ENCODE results near the gene DNAJC6.

The DNAJC6 gene

DNA sequence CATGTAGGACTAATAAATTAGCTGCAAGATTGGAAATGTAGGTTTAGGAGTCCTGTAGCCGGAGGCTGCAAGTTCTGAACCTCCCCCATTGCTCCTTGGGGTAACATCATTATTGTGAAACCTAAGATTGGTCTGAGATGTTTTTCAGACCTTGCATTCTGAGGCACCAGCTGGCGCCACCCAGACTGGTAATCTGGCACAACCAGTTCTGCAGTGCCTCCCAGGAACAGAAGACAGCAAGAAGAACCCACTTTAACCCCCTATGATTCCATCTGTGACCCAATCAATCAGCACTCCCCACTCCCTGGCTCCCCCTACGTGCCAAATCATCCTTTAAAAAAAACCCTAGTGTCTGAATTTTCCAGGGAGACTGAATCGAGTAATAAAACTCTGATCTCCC is 11.6 kb upstream of the DNAJC6 start:
- DNase-seq: no peak

- no peak for DNase-seq
These were observed 10.0 kb upstream of the DNAJC6 start for GRCh38 chr1:65299328-65299727.

DNA sequence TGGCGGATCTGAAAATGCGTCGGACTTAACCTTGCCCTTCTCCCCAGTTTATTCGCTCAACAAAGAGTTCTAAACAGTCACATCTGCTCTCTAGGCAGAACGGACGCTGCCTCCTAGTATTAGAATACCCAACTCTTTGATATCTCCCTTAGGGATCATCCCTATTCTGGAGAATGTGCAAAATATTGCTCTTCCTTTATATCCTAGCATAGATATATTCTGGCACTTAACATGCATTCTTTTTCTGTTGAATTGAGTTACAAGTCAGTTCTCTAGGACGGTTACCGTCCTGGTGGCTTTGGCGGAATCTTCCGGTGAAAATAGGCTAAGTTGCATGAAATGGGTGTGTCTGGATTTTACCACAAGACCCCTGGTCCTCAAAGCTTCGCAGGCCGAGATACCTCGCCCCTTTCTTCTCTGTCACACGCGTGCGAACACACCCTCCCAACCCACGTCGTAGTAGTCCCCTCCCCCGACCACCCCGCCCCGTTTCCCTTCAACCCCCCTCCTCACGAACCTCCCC is 501 bp upstream of the DNAJC6 start:
- DNase-seq: no peak

DNA sequence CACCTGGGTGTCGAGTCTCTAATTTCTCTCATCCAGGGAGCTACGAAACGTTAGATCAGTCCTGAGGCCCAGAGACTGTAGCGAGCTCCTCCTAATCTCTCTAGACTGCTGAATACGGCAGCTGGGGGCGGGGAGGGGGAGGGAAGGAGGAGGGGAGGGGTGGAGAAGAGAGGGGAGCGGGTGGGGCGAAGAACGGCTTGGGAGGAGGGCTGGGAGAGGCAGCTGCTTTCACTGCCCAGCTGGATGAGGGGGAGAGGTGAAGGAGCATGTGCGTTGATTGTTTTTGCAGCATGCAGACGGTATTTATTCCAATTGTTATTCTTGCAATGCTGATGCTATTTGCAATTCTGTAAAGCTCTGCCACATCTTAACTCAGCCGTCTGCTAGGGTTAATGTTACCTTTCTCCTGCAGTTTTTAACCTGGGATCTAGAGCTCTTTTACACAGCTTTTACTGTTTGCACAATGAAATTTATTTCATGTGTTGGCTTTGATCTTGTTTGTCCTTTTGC is 790 bp downstream of the DNAJC6 start:
- DNase-seq: no peak

GRCh38 chr1:65311760-65312159 is 2.4 kb downstream of the DNAJC6 start:
- no peak for DNase-seq

DNA sequence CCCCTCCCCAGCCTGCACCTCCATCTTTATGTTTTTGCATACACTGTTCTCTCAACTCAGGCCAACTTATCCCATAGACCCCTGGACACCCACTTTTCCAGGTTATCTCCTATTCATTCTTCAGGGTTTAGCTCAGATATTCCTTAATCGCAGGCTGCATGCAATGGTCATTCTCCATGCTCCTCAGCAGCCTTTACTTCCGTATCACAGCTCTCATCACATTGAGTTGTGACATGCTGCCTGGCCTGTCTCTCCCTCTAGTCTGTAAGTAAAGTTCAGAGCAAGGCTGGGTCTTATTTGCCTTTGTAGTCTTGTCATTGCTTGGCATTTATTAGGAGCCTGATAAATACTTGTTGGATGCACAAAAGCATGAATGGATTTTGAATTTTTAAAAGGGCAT is 6.9 kb downstream of the DNAJC6 start:
- DNase-seq: no peak

DNA sequence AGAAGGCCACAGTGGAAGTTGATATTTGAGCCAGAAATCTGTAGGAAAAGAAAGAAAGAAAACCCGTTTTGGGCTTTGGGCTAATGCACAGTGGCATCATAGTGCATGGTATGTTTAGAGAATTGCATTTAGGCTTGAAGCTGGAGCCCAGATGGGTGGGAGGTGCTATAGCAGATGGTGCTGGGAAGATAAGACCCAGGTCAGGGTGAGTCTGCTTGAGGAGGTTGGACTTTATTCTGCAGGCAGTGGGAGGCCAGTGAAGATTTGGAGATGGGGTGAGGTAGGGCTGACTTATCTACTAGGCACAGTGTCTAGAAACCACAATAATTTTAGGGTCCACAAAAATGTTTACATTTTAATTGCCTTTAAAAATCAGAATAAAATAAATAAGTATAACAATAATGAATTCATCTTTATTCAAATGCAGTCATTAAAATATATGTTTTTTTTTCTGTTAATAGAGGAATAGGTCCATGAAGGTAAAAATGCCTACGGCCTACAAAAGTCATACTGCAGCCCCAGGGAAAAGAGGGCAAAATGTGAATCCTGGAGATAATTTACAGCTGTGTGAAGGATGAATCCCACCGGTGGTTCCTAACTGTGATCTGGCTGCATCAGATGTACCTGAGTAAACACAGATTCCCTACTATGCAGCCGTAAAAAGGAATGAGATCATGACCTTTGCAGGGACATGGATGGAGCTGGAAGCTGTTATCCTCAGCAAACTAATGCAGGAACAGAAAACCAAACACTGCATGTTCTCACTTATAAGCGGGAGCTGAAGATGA is 8.7 kb downstream of the DNAJC6 start:
- no peak for DNase-seq

- no peak for DNase-seq
These were observed 9.8 kb downstream of the DNAJC6 start for GRCh38 chr1:65319141-65319540.

DNA sequence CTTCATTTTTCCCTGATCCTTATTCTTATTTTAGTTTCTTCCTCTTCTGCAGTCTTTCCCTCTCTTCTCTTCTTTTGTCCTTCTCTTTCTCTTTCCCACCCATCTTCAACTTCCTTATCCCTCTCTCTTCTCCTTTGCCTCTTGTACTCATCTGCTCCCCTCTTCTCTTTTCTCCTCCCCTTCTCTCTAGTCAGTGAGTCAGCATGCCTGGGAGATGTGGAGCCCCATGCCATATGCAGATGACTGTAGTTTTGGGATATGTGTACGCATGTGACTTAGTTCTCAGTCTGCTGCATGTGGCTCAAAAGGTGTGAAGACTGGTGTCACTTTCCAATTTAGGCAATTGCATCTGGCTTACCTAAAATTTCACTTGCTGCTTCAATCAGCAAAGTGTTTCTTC is 10.4 kb downstream of the DNAJC6 start:
- DNase-seq: no peak

GRCh38 chr1:65321879-65322278 is 12.5 kb downstream of the DNAJC6 start:
- DNase-seq: no peak

- no peak for DNase-seq
These were observed 13.9 kb downstream of the DNAJC6 start for GRCh38 chr1:65323246-65323645.

DNA sequence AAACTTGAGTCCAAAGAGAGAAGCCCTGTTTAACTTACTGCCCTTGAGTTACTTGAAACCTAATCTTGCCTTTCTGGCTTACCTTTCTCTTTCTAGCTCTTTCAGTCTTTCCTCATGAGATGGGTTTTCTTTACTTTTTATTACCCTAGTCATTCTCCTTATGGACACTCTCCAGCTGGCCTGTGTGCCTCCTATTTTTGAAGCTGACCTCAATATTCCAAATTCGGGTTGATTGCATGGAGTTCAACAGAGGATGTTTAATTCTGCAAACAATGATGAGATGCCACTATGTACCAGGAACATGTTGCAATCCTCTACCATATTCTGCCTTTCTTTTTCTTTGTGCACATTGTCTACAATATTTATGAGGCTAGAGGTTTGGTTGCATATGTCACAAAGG is 20.7 kb downstream of the DNAJC6 start:
- DNase-seq: no peak

GRCh38 chr1:65330822-65331221 is 21.5 kb downstream of the DNAJC6 start:
- no peak for DNase-seq

DNA sequence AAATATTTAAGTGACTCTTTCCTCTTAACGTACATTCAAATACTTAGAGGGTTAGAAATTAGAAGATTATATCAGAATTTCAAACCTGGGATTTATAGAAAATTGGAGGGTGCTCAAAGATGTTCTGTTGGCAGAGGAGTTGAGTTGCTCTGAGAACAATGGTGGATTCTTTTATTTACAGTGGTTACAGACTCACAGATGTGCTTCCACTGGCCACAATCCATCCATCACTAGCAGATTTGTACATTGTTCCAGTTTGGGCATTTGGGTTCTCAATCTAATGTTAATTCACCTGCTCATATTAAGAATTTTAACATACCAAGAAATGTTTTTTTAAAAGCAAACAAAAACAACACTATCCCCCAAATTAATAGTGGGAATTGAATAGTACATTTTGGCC is 23.5 kb downstream of the DNAJC6 start:
- no peak for DNase-seq

DNA sequence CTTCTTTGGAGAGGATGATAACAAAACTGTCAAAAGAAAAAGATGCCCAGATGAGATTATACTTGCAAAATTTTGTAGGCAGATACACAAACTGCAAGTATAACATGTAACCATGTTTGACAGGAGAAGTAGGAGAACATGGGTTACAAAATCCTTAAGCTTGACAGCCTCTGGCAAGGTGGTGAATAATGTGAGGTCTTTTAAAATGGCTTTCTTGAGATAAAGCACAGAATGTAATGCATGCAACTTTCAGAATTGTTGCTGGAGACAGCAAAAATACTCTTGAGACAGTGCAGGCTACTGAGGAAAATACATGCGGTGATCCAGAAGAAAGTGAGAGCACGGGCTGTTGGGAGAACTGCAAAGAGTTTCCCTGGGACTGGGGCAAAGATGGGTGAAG is 24.7 kb downstream of the DNAJC6 start:
- no peak for DNase-seq

GRCh38 chr1:65339866-65340468 is 30.6 kb downstream of the DNAJC6 start:
- no peak for DNase-seq

DNA sequence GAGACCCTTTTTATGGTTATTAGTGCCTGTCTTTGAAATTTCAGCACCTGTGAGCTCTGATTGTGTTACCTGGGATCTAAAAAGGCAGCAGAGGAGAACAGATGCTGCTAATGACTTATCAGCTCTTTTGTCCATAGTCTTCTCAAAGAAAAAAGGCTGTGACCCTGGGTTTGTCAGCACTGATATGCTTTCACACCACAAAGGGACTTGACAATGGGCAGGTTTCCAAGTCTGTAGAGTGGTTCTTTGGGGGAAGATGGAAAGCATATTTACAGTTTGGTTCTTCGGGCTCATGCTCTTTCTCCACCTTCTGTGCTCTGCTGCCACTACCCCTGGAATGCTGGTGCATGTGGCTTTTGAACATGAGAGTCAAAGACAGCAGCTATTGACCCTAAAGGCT is 32.0 kb downstream of the DNAJC6 start:
- DNase-seq: no peak

GRCh38 chr1:65343286-65343685 is 33.9 kb downstream of the DNAJC6 start:
- DNase-seq: no peak

DNA sequence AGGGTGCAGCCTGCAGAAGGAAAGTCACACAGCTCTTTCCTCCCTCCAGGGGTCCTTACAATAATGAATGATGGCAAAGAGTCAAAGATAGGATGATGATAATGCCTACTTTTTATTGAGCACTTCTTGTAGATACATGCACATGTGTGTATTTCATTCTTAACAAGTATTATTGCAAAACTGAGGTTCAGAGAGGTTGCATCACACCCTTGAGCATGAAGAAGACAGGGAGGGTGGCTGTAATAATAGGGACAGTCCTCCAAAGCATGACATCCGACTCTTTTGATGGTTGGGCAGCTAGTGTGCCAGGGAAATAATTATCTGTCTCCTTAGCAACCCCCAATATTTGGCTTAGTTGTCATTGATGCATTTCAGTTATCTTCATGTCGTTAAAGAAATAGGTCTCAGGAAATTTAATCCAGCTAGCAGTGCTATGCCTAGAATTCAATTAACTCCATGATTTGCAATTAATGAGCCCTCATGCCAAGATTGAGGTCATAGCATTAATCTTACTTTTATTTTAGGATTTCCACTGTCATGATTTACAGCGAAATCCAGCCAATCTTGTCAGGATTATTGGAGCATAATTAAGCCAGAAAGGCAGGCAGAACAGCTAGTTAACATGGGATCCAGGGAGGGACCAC is 35.0 kb downstream of the DNAJC6 start:
- DNase-seq: no peak

DNA sequence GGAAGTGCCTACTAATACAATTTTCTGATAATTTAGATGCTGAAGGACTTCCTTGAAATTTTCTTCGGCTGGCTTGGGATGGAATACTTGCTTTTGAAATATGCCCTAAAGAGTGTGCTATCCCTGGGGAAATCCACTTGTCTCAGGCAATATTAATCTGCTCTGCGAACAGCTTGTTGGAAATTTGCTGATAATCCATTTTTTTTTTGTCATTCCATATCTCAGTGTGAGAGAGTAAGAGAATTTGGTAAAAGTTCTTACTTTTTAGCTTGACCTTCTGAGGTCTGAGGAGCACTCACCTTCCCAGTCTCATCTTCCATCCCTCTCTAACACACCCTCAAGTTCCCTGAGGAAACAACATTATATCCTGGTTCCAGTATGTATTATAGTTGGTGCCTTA is 36.8 kb downstream of the DNAJC6 start:
- no peak for DNase-seq

- no peak for DNase-seq
These were observed 45.8 kb downstream of the DNAJC6 start for GRCh38 chr1:65355031-65355712.

GRCh38 chr1:65357291-65357960 is 48.1 kb downstream of the DNAJC6 start:
- DNase-seq: no peak

- no peak for DNase-seq
These were observed 50.5 kb downstream of the DNAJC6 start for GRCh38 chr1:65359888-65360287.

All from right forelimb (tissue), 1 donor.